HFFc6 (cell line): Measurements from ENCODE around the gene TMEM125. TPM values are rescaled to one million over a fixed set of nuclear protein-coding genes. Genes with fewer than 3 reads are reported as not detected.

ENCODE experiments used
- DNase-seq: peaks from one replicate; pipeline ENCODE4 v3.0.0-alpha.2; 2018
- H3K27ac Mint-ChIP-seq: 2 replicates; pipeline ENCODE4 v1.8.0; 2020; ENCODE audit warnings: mild to moderate bottlenecking, mixed read lengths
- H3K27me3 Mint-ChIP-seq: 2 replicates; pipeline ENCODE4 v1.8.0; 2021; ENCODE audit warnings: mild to moderate bottlenecking, moderate library complexity, mixed read lengths; ENCODE audit not compliant: insufficient read depth
- H3K36me3 Mint-ChIP-seq: 2 replicates; pipeline ENCODE4 v1.8.0; 2021; ENCODE audit warnings: low read depth, mixed read lengths
- H3K4me1 Mint-ChIP-seq: 2 replicates; pipeline ENCODE4 v1.8.0; 2020; ENCODE audit warnings: low read depth, mixed read lengths
- H3K4me3 Mint-ChIP-seq: 2 replicates; pipeline ENCODE4 v1.8.0; 2020; ENCODE audit warnings: mild to moderate bottlenecking, moderate library complexity, mixed read lengths
- H3K9me3 Mint-ChIP-seq: 2 replicates; pipeline ENCODE4 v1.8.0; 2020; ENCODE audit warnings: mild to moderate bottlenecking, mixed read lengths
- total RNA-seq, 6 experiments: library from RNA; stranded (reverse); fragmentation: NEBNext Ultra II Directional; extraction: Animal tissue kit (Norgen Biotek cat#: 25700); gene quantifications; 2 replicates in 1 of 6; 3 replicates in 5 of 6; pipeline ENCODE4 v1.2.3, GENCODE V29; 2021
- TF ChIP-seq, protein P1 (sequence below): fragments of 200-600 bp; sonication (generic); IDR thresholded peaks from 2 replicates; pipeline ENCODE4 v1.5.0; 2021; ENCODE audit warnings: antibody characterized with exemption, mild to moderate bottlenecking

Gene TMEM125
- total RNA-seq, 6 experiments from 2014 or later: not detected

- H3K27ac Mint-ChIP-seq: no peak overlapping the region
- no peak for DNase-seq
- H3K4me3 Mint-ChIP-seq: no peak overlapping the region
- peaks cover 17% of the 10 kb centered on the region for H3K4me1 Mint-ChIP-seq
- H3K36me3 Mint-ChIP-seq: no peaks in the 10 kb centered on the region
- peaks cover 37% of the 10 kb centered on the region for H3K27me3 Mint-ChIP-seq
- TF ChIP-seq, protein P1, sequence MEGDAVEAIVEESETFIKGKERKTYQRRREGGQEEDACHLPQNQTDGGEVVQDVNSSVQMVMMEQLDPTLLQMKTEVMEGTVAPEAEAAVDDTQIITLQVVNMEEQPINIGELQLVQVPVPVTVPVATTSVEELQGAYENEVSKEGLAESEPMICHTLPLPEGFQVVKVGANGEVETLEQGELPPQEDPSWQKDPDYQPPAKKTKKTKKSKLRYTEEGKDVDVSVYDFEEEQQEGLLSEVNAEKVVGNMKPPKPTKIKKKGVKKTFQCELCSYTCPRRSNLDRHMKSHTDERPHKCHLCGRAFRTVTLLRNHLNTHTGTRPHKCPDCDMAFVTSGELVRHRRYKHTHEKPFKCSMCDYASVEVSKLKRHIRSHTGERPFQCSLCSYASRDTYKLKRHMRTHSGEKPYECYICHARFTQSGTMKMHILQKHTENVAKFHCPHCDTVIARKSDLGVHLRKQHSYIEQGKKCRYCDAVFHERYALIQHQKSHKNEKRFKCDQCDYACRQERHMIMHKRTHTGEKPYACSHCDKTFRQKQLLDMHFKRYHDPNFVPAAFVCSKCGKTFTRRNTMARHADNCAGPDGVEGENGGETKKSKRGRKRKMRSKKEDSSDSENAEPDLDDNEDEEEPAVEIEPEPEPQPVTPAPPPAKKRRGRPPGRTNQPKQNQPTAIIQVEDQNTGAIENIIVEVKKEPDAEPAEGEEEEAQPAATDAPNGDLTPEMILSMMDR: no peak
- no peaks in the 10 kb centered on the region for H3K9me3 Mint-ChIP-seq
Measured at GRCh38 chr1:43306688-43307457, 37.1 kb downstream of the TMEM125 start.

DNA sequence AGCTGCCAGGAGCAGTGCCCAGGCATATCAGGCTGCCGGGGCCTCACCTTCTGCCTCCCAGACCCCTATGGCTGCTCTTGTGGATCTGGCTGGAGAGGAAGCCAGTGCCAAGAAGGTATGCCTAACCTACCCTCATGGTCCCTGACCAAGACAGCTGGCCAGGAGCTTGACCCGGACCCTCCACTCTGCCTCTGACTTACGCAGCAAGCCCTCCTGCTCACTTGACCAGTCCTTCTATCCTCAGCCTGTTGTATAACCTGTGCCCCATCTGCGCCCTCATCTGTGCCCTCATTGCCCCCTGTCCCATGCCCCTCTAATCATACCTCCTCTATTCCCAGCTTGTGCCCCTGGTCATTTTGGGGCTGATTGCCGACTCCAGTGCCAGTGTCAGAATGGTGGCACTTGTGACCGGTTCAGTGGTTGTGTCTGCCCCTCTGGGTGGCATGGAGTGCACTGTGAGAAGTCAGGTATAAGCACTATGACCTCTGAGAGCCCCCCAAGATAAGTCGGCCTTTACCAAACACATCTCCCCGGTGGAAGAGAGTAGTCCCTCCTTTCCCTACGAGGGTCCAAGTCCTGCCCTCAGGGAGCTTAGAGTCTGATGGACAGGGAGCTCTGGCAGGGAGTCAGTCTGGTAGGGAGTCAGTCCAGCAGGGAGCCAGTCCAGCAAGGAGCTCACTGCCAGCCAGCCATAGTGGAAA, 37.8 kb downstream of the TMEM125 start:
- H3K9me3 Mint-ChIP-seq: no peaks in the 10 kb centered on the region
- H3K4me3 Mint-ChIP-seq: no peak overlapping the region
- DNase-seq: no peak
- TF ChIP-seq, protein P1: no peak
- no peaks in the 10 kb centered on the region for H3K36me3 Mint-ChIP-seq
- H3K27me3 Mint-ChIP-seq: peaks cover 36% of the 10 kb centered on the region
- no peak overlapping the region for H3K27ac Mint-ChIP-seq
- peaks cover 17% of the 10 kb centered on the region for H3K4me1 Mint-ChIP-seq

- DNase-seq: no peak
- TF ChIP-seq, protein P1: no peak
- Mint-ChIP-seq H3K4me1 (peaks cover 10% of the 10 kb centered on the region; the same call in 1 of the 2 replicates), H3K9me3 (no peaks in the 10 kb centered on the region), H3K4me3 (no peak overlapping the region), H3K27ac (no peak overlapping the region), H3K36me3 (no peaks in the 10 kb centered on the region), H3K27me3 (peaks cover 30% of the 10 kb centered on the region)
Measured at GRCh38 chr1:43308635-43309404, 39.0 kb downstream of the TMEM125 start.

DNA sequence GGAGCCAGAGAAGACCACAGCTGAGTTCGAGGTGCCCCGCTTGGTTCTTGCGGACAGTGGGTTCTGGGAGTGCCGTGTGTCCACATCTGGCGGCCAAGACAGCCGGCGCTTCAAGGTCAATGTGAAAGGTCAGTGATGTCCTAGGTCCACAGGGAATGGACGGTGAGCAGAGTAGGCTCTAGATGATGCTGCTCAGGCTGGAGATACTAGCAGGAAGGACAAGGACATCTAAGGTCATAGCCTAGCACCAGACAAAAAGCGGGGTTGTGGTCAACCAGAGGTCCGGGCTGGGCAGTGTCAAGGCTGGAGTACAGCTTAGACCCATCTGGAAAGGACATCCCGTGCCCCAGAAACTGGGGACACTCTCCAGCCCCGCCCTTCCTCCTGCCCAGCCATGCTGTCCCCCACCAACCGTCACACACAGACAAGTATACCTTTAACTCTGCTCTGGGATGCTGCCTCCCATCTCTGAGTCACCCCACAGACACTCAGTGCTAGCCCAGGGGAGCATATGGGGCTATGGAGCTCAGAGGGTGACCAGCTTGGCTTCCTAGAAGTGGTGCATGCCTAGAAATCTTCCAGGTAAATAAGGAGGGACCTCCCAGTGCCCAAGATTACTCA, 39.7 kb downstream of the TMEM125 start:
- Mint-ChIP-seq H3K4me1 (peaks cover 10% of the 10 kb centered on the region; the same call in 1 of the 2 replicates), H3K36me3 (no peaks in the 10 kb centered on the region), H3K27ac (no peak overlapping the region), H3K27me3 (peaks cover 24% of the 10 kb centered on the region), H3K4me3 (no peak overlapping the region), H3K9me3 (no peaks in the 10 kb centered on the region)
- peak; percentile 15 for DNase-seq
- TF ChIP-seq, protein P1: no peak

GRCh38 chr1:43311521-43311920, 41.7 kb downstream of the TMEM125 start:
- no peak overlapping the region for H3K4me3 Mint-ChIP-seq
- DNase-seq: no peak
- H3K27me3 Mint-ChIP-seq: peaks cover 13% of the 10 kb centered on the region
- peaks cover 14% of the 10 kb centered on the region for H3K4me1 Mint-ChIP-seq
- no peaks in the 10 kb centered on the region for H3K36me3 Mint-ChIP-seq
- H3K27ac Mint-ChIP-seq: no peak overlapping the region
- H3K9me3 Mint-ChIP-seq: no peaks in the 10 kb centered on the region
- TF ChIP-seq, protein P1: no peak
